GM18519 (cell line): ENCODE measurements around the gene ARHGAP23.
"Not testable (repeated sequence)": the region's sequence is repeated elsewhere in the genome, so short reads cannot be mapped to it uniquely, and the experiment has no call there.

Experiments
- ATAC-seq: cut with Tn5 transposase; IDR thresholded peaks from one replicate; pipeline ENCODE4 v1.9.1; 2021; ENCODE audit warnings: mild to moderate bottlenecking, moderate library complexity; ENCODE audit not compliant: unreplicated experiment, low FRiP score

ARHGAP23 gene

GRCh38 chr17:38421871-38422827, 6.1 kb upstream of the ARHGAP23 start:
- no peak for ATAC-seq

GRCh38 chr17:38424297-38424972, 3.8 kb upstream of the ARHGAP23 start:
- no peak for ATAC-seq

- no peak for ATAC-seq
Observed at GRCh38 chr17:38425031-38425430, 3.2 kb upstream of the ARHGAP23 start.

GRCh38 chr17:38425744-38426143, 2.5 kb upstream of the ARHGAP23 start:
- ATAC-seq = no peak

GRCh38 chr17:38426441-38426840, 1.8 kb upstream of the ARHGAP23 start:
- no peak for ATAC-seq

GRCh38 chr17:38427160-38427949, 909 bp upstream of the ARHGAP23 start:
- ATAC-seq = no peak

- no peak for ATAC-seq
Observed at GRCh38 chr17:38428643-38429371, 543 bp downstream of the ARHGAP23 start.

GRCh38 chr17:38429476-38430100, 1.3 kb downstream of the ARHGAP23 start:
- ATAC-seq = no peak

GRCh38 chr17:38430316-38430715, 2.1 kb downstream of the ARHGAP23 start:
- ATAC-seq = no peak

GRCh38 chr17:38430822-38431221, 2.6 kb downstream of the ARHGAP23 start:
- ATAC-seq = no peak

GRCh38 chr17:38431346-38432145, 3.3 kb downstream of the ARHGAP23 start:
- no peak for ATAC-seq

- no peak for ATAC-seq
Observed at GRCh38 chr17:38434178-38434665, 6.0 kb downstream of the ARHGAP23 start.

GRCh38 chr17:38435795-38436194, 7.5 kb downstream of the ARHGAP23 start:
- no peak for ATAC-seq

GRCh38 chr17:38436386-38436785, 8.1 kb downstream of the ARHGAP23 start:
- no peak for ATAC-seq

- ATAC-seq = not testable (repeated sequence)
Observed at GRCh38 chr17:38437313-38437712, 9.0 kb downstream of the ARHGAP23 start.

GRCh38 chr17:38439436-38439835, 11.2 kb downstream of the ARHGAP23 start:
- ATAC-seq = no peak

- ATAC-seq = no peak
Observed at GRCh38 chr17:38440614-38441397, 12.5 kb downstream of the ARHGAP23 start.
